DMS53 (cell line): ENCODE results near the gene AQP9.
"Not testable (repeated sequence)": the region's sequence is repeated elsewhere in the genome, so short reads cannot be mapped to it uniquely, and the experiment has no call there.

Experiments used
- DNase-seq: peaks from one replicate; lab custom pipeline; 2025; lab: John Stamatoyannopoulos, UW

Gene AQP9

GRCh38 chr15:58182460-58183163 lies 44.4 kb downstream of the AQP9 start:
- peak; percentile 59 for DNase-seq

GRCh38 chr15:58185439-58185838 lies 47.3 kb downstream of the AQP9 start:
- no peak for DNase-seq

GRCh38 chr15:58189148-58189811 lies 51.1 kb downstream of the AQP9 start:
- no peak for DNase-seq

- DNase-seq = no peak
These were observed 52.2 kb downstream of the AQP9 start for GRCh38 chr15:58190419-58190818.

GRCh38 chr15:58193636-58194035 lies 55.5 kb downstream of the AQP9 start:
- peak; percentile 57 for DNase-seq

GRCh38 chr15:58200739-58201138 lies 62.6 kb downstream of the AQP9 start:
- DNase-seq = no peak

GRCh38 chr15:58201516-58201915 lies 63.3 kb downstream of the AQP9 start:
- DNase-seq = no peak

GRCh38 chr15:58203537-58203936 lies 65.4 kb downstream of the AQP9 start:
- DNase-seq = no peak

- no peak for DNase-seq
These were observed 68.0 kb downstream of the AQP9 start for GRCh38 chr15:58206151-58206550.

- not testable (repeated sequence) for DNase-seq
These were observed 70.0 kb downstream of the AQP9 start for GRCh38 chr15:58208217-58208616.

- not testable (repeated sequence) for DNase-seq
These were observed 70.9 kb downstream of the AQP9 start for GRCh38 chr15:58209007-58209481.

GRCh38 chr15:58210031-58210430 lies 71.8 kb downstream of the AQP9 start:
- not testable (repeated sequence) for DNase-seq

- DNase-seq = peak; percentile 69
These were observed 74.8 kb downstream of the AQP9 start for GRCh38 chr15:58212909-58213526.

GRCh38 chr15:58213587-58214338 lies 75.6 kb downstream of the AQP9 start:
- DNase-seq = no peak

- no peak for DNase-seq
These were observed 76.6 kb downstream of the AQP9 start for GRCh38 chr15:58214591-58215340.

- DNase-seq = no peak
These were observed 79.3 kb downstream of the AQP9 start for GRCh38 chr15:58217460-58217859.

GRCh38 chr15:58221591-58222241 lies 83.5 kb downstream of the AQP9 start:
- DNase-seq = peak; percentile 37

GRCh38 chr15:58222679-58223078 lies 84.5 kb downstream of the AQP9 start:
- DNase-seq = no peak

GRCh38 chr15:58223432-58223831 lies 85.3 kb downstream of the AQP9 start:
- DNase-seq = no peak

- no peak for DNase-seq
These were observed 85.9 kb downstream of the AQP9 start for GRCh38 chr15:58224068-58224467.
